Gastroesophageal sphincter (tissue), 3 donors: Measurements from ENCODE around the gene BANK1.

Experiments used
- CTCF ChIP-seq, 4 experiments: fragments of 200-600 bp in 2 of 4; fragments of 450-650 bp in 2 of 4; sonication (generic) in 1 of 4; IDR thresholded peaks; one replicate each; pipeline ENCODE4 v1.5.1; 2017 to 2019; ENCODE audit warnings: antibody characterized with exemption in 4 of 4, mild to moderate bottlenecking in 2 of 4, moderate library complexity in 2 of 4
- EP300 ChIP-seq: sonication (generic); formaldehyde crosslinking; IDR thresholded peaks from one replicate; pipeline ENCODE4 v1.6.1; 2017; ENCODE audit warnings: antibody characterized with exemption, mild to moderate bottlenecking
- POLR2A ChIP-seq, 2 donors: fragments of 450-650 bp; IDR thresholded peaks; one replicate each; pipeline ENCODE4 v1.6.1; 2017; ENCODE audit warnings: antibody characterized with exemption in 2 of 2, mild to moderate bottlenecking in 2 of 2, moderate library complexity in 1 of 2
- POLR2AphosphoS5 ChIP-seq: sonication (generic); formaldehyde crosslinking; IDR thresholded peaks from one replicate; pipeline ENCODE4 v1.6.1; 2017; ENCODE audit warnings: antibody characterized with exemption

GRCh38 chr4:101753721-101754120, 36.8 kb upstream of the BANK1 start:
- TF ChIP-seq POLR2AphosphoS5: no peak
- no peak for TF ChIP-seq POLR2A (IDR thresholded peaks at IDR 0.05)
- TF ChIP-seq EP300: no peak
- TF ChIP-seq CTCF (IDR thresholded peaks at IDR 0.05): no peak
